Esophagus squamous epithelium (tissue), 4 donors: ENCODE measurements around the gene DTX1.

Source experiments
- CTCF ChIP-seq, 6 experiments: fragments of 450-650 bp in 4 of 6; fragments of 200-600 bp in 2 of 6; sonication (generic) in 2 of 6; IDR thresholded peaks; one replicate each; pipeline ENCODE4 v1.5.1; 2016 to 2019; ENCODE audit warnings: antibody characterized with exemption in 6 of 6, mild to moderate bottlenecking in 4 of 6, moderate library complexity in 4 of 6
- POLR2A ChIP-seq, 4 donors: fragments of 450-650 bp; IDR thresholded peaks; one replicate each; pipeline ENCODE4 v1.6.1; 2017; ENCODE audit warnings: antibody characterized with exemption in 4 of 4, mild to moderate bottlenecking in 4 of 4, moderate library complexity in 3 of 4

DNA sequence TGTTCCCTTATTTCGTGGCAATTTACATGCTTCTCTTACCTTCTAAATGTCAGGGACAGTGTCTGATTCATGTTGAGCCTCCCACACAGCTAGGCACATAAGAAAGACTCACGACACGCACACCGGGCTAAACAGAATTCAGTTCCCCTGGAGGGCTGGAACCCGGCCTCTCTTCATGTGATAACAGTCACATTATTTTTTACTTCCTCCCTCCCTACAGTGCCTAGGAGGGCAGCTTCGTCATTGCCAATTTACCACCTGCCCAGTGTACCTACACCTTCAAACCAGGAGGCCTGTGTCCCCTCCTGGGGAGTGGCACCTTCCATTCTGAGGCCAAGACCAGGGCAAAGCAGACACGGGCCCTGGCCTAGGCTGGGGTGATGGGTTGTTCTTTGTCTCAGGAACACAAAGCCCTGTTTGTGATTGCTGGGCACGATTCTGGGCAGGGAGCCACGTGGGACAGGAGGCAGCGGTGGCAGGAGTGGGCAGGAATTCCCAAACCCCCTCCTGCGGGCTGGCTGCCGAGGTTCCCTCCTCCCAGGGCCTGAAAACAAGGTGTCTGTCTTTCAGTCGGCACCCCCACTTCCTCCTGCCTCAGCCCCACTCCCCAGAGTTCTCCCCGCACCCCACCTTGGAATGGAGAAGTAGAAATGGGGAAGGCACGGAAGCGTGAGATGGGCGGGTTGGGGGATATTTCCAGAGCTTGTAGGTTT, 85.8 kb downstream of the DTX1 start:
- TF ChIP-seq CTCF (IDR thresholded peaks at IDR 0.05) (no peak), POLR2A (IDR thresholded peaks at IDR 0.05) (no peak)
